ENCODE measurements around the gene FEN1.

FEN1 gene

GRCh38 chr11:61828629-61829407, 36.1 kb downstream of the FEN1 start:
- Histone ChIP-seq H3K9me3 (ENCODE audit: control insufficient read depth, insufficient read depth, low read depth, low read length) (no peaks in the 10 kb centered on the region), H3K36me3 (ENCODE audit: control insufficient read depth in 2 of 2, insufficient read depth in 1 of 2, low read length in 2 of 2) (no peaks in the 10 kb centered on the region), H3K4me1 (ENCODE audit: control insufficient read depth, insufficient read depth, low read length) (peaks cover 10% of the 10 kb centered on the region; the same call in 1 of the 2 replicates), H3K4me3 (ENCODE audit: low read depth, low read length) (peak overlapping the region; percentile 62), H3K27ac (ENCODE audit: extremely low read depth, low read depth, low read length) (peak overlapping the region; percentile 96)
- ChIA-PET CTCF (interaction anchor here (0.6 to 3.1 kb wide), 13 partner anchors 8 to 323 kb away, joined by 3 to 13 read pairs (median 4); no protein-coding TSS in a partner anchor), POLR2A (interaction anchor here (0.7 to 2.1 kb wide), 5 partner anchors 10 to 961 kb away, joined by 3 to 55 read pairs (median 3); partner anchors contain the start of genes FADS1, FEN1 and TMEM258)
- TF ChIP-seq ZNF174 (tag by site-specific recombination; IDR thresholded peaks at IDR 0.05) (no peak), ZNF23 (tag by site-specific recombination; IDR thresholded peaks at IDR 0.05; ENCODE audit: borderline replicate concordance) (no peak), ZNF624 (tag by site-specific recombination; IDR thresholded peaks at IDR 0.05) (0 out of 2 replicates have a peak, but pooled peaks have one; percentile 10), ZNF76 (tag by site-specific recombination; IDR thresholded peaks at IDR 0.05; ENCODE audit: borderline replicate concordance, low read depth) (peak; percentile 15; the same call in 1 of the 2 replicates), INSM2 (tag by site-specific recombination; IDR thresholded peaks at IDR 0.05) (no peak), ZNF692 (tag by site-specific recombination; IDR thresholded peaks at IDR 0.05) (no peak), ZNF501 (tag by site-specific recombination; IDR thresholded peaks at IDR 0.05) (0 out of 2 replicates have a peak, but pooled peaks have one; percentile 29), MEIS1 (CRISPR knock-in tag; IDR thresholded peaks at IDR 0.05; ENCODE audit: borderline replicate concordance) (no peak), ZNF560 (tag by site-specific recombination; IDR thresholded peaks at IDR 0.05; ENCODE audit: borderline replicate concordance) (no peak), ZNF24 (tag by site-specific recombination; IDR thresholded peaks at IDR 0.05) (no peak), ZNF112 (tag by site-specific recombination; IDR thresholded peaks at IDR 0.05) (no peak), ZNF571 (tag by site-specific recombination; IDR thresholded peaks at IDR 0.05) (no peak), ZNF10 (tag by site-specific recombination; IDR thresholded peaks at IDR 0.05) (no peak), ZNF747 (tag by site-specific recombination; IDR thresholded peaks at IDR 0.05) (no peak), ZNF133 (tag by site-specific recombination; IDR thresholded peaks at IDR 0.05) (no peak), PRDM4 (tag by site-specific recombination; IDR thresholded peaks at IDR 0.05) (no peak), ZSCAN4 (tag by site-specific recombination; IDR thresholded peaks at IDR 0.05) (no peak), MYNN (tag by site-specific recombination; IDR thresholded peaks at IDR 0.05; ENCODE audit: borderline replicate concordance) (no peak), ZNF398 (tag by site-specific recombination; IDR thresholded peaks at IDR 0.05) (peak; percentile 23; the same call in 1 of the 2 replicates), ZNF549 (tag by site-specific recombination; IDR thresholded peaks at IDR 0.05) (no peak), ZBTB44 (tag by site-specific recombination; IDR thresholded peaks at IDR 0.05) (no peak), ZBTB17 (tag by site-specific recombination; IDR thresholded peaks at IDR 0.05) (peak; percentile 39; the same call in 1 of the 2 replicates), ZNF580 (tag by site-specific recombination; IDR thresholded peaks at IDR 0.05) (no peak), ZBTB26 (tag by site-specific recombination; optimal IDR thresholded peaks at IDR 0.05) (peak; percentile 72)
